Measurements from ENCODE around the gene HES7.

The HES7 gene

DNA sequence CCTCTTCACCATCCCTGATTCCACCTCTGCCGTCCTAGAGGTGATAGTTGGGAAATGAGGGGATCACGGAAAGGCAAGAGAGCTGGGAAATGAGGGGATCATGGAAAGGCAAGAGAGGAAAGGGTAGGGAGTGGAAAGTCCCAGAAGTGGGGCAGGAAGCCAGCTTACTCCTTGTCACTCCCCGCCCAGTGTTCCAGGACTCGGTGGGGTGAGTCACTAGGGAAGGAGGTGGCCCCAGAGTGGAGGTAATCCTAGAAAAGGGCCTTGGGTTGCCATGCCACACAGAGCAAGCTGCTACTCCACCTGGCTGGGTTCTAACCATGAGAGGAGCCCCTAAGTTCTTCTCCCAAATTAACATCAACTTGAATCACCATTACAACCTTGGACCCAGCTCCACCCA, 20.4 kb downstream of the HES7 start:
- no peak for DNase-seq (ENCODE audit: low spot score in 2 of 2)
- no peak overlapping the region for H3K4me3 ChIP-seq
- no peaks in the 10 kb centered on the region for H3K9me3 ChIP-seq
- in situ Hi-C loops (cut with MboI; ENCODE audit: low sequenced_read_pairs) = no loop called here
- no peaks in the 10 kb centered on the region for H3K27me3 ChIP-seq (ENCODE audit: low read depth)
- H3K4me1 ChIP-seq = no peaks in the 10 kb centered on the region
- H3K36me3 ChIP-seq (replicated peaks) = no peaks in the 10 kb centered on the region

DNA sequence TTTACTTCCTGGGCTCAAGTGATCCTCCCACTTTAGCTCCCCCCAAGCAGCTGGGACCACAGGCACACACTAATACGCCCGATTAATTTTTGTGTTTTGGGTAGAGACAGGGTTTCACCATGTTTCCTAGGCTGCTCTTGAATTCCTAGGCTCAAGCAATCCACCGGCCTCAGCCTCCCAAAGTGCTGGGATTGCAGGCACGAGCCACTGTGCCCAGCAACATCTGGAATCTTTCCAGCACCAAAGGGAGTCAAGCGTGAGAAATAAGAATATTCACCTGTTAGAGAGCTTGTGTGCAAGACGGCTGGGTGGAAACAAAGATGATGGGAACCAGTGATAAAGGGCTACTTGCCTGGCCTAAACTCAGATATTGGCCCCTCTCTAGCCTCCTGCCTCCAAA, 22.2 kb downstream of the HES7 start:
- DNase-seq (ENCODE audit: low spot score in 2 of 2) = no peak
- in situ Hi-C loops (cut with MboI; ENCODE audit: low sequenced_read_pairs) = no loop called here

DNA sequence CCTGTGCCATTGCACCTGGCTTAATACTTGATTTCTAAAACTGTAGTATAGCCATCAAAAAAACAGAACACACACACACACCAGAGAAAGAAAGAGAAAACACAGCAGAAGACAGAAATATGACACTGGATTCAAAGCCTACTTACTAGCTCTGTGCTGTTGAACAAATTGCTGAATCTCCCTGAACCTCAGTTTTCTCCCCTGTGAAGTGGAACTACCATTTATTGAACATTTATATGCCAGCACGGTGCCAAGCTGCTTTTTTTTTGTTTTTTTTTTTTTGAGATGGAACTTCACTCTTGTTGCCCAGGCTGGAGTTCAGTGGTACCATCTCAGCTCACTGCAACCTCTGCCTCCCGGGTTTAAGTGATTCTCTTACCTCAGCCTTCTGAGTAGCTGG, 23.1 kb downstream of the HES7 start:
- no peaks in the 10 kb centered on the region for H3K4me1 ChIP-seq
- in situ Hi-C loops (cut with MboI; ENCODE audit: low sequenced_read_pairs) = no loop called here
- DNase-seq (ENCODE audit: low spot score in 2 of 2) = no peak
- no peaks in the 10 kb centered on the region for H3K27me3 ChIP-seq (ENCODE audit: low read depth)
- H3K9me3 ChIP-seq = no peaks in the 10 kb centered on the region
- no peak overlapping the region for H3K4me3 ChIP-seq
- H3K36me3 ChIP-seq (replicated peaks) = no peaks in the 10 kb centered on the region

More for the DNA sequence above, 22.2 kb downstream of the HES7 start:
- Histone ChIP-seq H3K4me1 (no peaks in the 10 kb centered on the region), H3K27me3 (ENCODE audit: low read depth) (no peaks in the 10 kb centered on the region), H3K36me3 (replicated peaks) (no peaks in the 10 kb centered on the region), H3K9me3 (no peaks in the 10 kb centered on the region), H3K4me3 (no peak overlapping the region)

DNA sequence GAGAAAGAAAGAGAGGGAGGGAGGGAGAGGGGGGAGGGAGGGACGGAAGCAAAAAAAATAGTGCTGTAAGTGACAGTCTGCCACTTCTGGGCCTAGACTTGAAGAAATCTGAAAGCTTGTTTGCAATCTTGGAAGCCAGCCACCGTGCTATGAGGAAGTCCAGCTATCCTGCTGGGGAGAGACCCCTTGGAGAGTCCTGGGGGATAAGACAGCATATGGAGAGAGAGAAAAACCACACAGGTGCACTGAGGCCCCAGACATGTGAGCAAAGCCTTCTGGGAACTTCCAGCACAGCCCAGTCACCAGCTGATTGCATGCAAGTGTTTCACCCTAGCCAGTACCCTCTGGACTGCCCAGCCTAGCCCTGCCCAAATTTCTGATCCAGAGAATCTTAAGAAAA, 23.8 kb downstream of the HES7 start:
- Histone ChIP-seq H3K4me3 (no peak overlapping the region), H3K9me3 (no peaks in the 10 kb centered on the region), H3K27me3 (ENCODE audit: low read depth) (no peaks in the 10 kb centered on the region), H3K36me3 (replicated peaks) (no peaks in the 10 kb centered on the region), H3K4me1 (no peaks in the 10 kb centered on the region)
- no peak for DNase-seq (ENCODE audit: low spot score in 2 of 2)
- in situ Hi-C loops (cut with MboI; ENCODE audit: low sequenced_read_pairs) = no loop called here

DNA sequence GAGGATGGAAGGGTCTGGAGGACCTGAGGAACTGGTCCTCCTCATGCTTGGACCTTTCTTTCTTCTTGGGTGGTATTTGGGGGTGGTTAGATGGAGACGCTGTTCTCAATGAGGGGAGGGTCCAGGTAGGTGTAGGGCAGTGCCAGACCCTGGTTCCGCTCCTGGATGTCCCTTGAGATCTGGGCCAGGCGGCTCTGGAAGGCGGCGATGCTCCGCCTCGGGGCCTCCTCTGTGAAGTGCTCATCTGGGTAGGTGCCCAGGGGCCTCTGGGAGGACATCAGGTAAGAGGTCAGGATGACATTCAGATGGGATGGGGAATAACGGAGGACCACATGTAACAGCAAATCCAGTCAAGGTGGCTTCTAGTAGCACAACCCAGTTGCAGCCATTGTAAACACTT, 27.4 kb downstream of the HES7 start:
- Histone ChIP-seq H3K27me3 (ENCODE audit: low read depth) (no peaks in the 10 kb centered on the region), H3K9me3 (no peaks in the 10 kb centered on the region), H3K36me3 (replicated peaks) (no peaks in the 10 kb centered on the region), H3K4me1 (no peaks in the 10 kb centered on the region), H3K4me3 (no peak overlapping the region)
- in situ Hi-C loops (cut with MboI; ENCODE audit: low sequenced_read_pairs) = no loop called here
- no peak for DNase-seq (ENCODE audit: low spot score in 2 of 2)

DNA sequence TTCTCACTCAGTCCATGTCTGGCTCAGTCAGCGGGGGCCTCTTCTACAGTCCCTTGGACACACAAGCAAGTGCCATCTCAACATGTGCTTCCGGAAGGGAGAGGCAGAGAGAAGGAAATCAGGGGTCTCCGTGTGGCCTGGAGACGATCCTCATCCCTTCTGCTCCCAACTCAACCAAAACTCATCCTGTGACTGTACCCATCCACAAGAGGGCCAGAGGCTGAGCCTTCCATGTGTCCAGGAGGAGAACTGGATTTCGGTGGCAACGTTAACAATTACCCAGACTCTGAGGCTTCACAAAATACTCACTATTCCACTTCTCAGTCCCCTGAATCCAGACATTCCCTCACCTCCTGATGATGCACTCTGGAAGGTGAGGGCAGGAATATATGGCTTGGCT, 28.5 kb downstream of the HES7 start:
- H3K27me3 ChIP-seq (ENCODE audit: low read depth) = peaks cover 2% of the 10 kb centered on the region; the same call in 1 of the 2 replicates
- in situ Hi-C loops (cut with MboI; ENCODE audit: low sequenced_read_pairs) = no loop called here
- no peaks in the 10 kb centered on the region for H3K36me3 ChIP-seq (replicated peaks)

DNA sequence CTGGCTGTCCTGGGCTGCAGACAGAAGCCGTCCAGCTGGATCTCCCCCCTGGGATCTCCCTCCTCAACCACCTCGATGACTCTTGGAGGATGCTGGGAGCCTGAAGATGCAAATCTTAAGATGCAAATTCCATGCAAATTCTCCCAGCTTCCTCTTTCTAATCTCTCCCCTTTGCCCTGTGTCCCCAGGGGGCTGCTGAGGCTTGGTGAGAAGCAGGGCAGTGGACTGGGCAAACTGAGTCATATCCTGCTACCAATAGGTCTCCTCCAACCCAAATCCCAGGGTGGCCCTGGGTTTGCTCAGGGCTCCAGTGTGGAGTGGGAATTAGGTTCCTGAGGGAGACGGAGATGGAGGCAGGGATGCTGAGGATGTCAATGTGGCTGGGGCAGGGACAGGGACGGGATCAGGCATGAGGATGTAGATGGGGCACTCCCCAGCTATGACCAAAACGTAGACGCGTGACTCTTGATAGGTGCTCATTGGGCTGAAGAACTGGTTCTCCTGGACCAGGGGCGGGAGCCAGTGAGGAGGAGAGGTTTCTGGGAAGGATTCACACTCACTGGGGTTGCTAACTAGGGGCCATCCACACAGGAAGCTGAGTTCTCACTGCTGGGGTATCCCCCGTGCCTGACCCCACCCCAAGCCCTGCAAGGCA, 32.7 kb downstream of the HES7 start:
- Histone ChIP-seq H3K4me1 (no peaks in the 10 kb centered on the region), H3K27me3 (ENCODE audit: low read depth) (peaks cover 20% of the 10 kb centered on the region), H3K4me3 (no peak overlapping the region), H3K36me3 (replicated peaks) (no peaks in the 10 kb centered on the region), H3K9me3 (no peaks in the 10 kb centered on the region)
- DNase-seq (ENCODE audit: low spot score in 2 of 2) = no peak
- in situ Hi-C loops (cut with MboI; ENCODE audit: low sequenced_read_pairs) = no loop called here

More for the DNA sequence above, 28.5 kb downstream of the HES7 start:
- H3K4me3 ChIP-seq = no peak overlapping the region
- no peaks in the 10 kb centered on the region for H3K9me3 ChIP-seq
- no peak for DNase-seq (ENCODE audit: low spot score in 2 of 2)
- H3K4me1 ChIP-seq = no peaks in the 10 kb centered on the region

DNA sequence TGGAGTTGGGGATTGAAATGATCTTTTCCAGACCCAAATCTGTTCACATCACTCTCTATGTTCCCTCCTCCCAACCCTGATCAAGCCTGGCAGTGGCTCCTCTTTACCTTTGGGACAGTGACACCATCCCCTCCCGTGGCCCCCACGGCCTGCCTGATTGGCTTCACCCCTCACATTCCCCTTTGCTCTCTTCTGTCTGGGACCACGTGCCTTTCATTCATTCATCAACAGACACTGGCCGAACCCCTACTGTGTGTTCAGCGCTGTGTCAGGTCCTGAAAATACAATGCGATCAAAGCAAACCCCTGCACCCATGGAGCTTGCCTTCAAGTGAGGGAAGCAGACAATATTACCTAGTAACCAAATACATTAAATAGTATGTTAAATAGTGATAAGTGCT, 34.2 kb downstream of the HES7 start:
- no peaks in the 10 kb centered on the region for H3K4me1 ChIP-seq
- DNase-seq (ENCODE audit: low spot score in 2 of 2) = no peak
- no peaks in the 10 kb centered on the region for H3K9me3 ChIP-seq
- no peaks in the 10 kb centered on the region for H3K36me3 ChIP-seq (replicated peaks)
- in situ Hi-C loops (cut with MboI; ENCODE audit: low sequenced_read_pairs) = no loop called here
- peaks cover 20% of the 10 kb centered on the region for H3K27me3 ChIP-seq (ENCODE audit: low read depth)
- no peak overlapping the region for H3K4me3 ChIP-seq

DNA sequence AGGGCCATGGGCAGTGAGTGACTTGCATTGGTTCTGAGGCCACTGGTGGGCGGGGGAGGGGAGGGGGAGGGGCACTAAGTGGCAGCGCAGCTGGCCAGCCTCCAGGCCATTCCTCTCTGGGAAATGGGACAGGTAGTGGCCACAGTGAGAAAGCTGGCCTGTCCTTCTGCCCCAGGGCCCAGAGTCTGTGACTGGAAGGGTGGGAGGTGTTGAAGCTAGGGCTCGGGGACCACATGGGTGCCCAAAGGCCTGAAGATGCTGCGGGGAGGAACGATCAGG, 36.0 kb downstream of the HES7 start:
- in situ Hi-C loops (cut with MboI; ENCODE audit: low sequenced_read_pairs) = no loop called here
- peaks cover 20% of the 10 kb centered on the region for H3K27me3 ChIP-seq (ENCODE audit: low read depth)
- H3K36me3 ChIP-seq (replicated peaks) = no peaks in the 10 kb centered on the region
- DNase-seq (ENCODE audit: low spot score in 2 of 2) = no peak
- H3K4me3 ChIP-seq = no peak overlapping the region
- no peaks in the 10 kb centered on the region for H3K9me3 ChIP-seq
- no peaks in the 10 kb centered on the region for H3K4me1 ChIP-seq

DNA sequence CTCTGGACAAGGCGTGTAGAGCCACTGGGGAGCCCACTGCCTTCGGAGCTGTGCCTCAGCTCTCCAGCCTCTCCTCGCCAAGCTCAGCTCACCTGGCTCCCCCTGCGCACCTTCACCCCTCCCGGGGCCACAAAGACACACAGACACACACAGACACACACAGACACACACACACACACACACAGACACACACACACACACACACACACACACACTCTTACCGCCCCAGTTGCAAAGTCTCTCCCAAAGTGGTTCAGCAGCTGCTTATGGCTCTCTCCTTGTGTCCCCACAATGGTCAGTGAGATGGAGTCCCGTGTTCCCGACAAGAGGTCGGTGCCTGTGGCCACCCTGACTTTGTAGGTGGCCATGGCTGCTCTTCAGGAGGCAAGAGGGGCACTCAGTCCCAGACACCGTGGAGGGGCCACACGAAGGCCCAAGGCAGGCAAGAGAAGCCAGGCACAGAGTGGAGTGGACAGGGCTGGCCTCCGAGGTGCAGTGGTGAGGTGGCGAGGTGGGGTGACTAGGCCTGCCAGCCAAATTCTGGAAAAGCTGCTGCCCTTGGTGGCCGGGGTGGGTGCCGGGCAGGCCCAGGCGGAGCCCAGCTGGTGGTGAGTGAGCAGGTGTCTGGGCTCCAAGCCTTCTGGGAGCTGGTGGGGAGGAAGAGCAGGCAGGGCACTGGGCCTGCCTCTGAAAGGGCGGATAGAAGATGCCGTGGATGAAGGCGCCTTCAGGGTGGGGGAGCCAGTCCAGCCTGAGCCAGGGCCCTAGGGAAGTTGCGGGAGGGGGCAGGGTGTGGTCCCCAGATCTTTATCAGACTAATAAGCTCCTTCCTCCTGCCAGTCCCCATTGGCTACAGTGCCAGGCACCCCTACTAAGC, 36.6 kb downstream of the HES7 start, which contains the start of gene ALOX12B:
ALOX12B (minus strand) TSS at position 642 of the 877 bp plus-strand sequence; CDS start at position 368, 274 bp downstream.
- in situ Hi-C loops (cut with MboI; ENCODE audit: low sequenced_read_pairs) = no loop called here
- DNase-seq (ENCODE audit: low spot score in 2 of 2) = no peak
- H3K27me3 ChIP-seq (ENCODE audit: low read depth) = peaks cover 20% of the 10 kb centered on the region
- no peaks in the 10 kb centered on the region for H3K4me1 ChIP-seq
- H3K9me3 ChIP-seq = no peaks in the 10 kb centered on the region
- H3K4me3 ChIP-seq = no peak within 1 kb of the TSS
- no peaks in the 10 kb centered on the region for H3K36me3 ChIP-seq (replicated peaks)

DNA sequence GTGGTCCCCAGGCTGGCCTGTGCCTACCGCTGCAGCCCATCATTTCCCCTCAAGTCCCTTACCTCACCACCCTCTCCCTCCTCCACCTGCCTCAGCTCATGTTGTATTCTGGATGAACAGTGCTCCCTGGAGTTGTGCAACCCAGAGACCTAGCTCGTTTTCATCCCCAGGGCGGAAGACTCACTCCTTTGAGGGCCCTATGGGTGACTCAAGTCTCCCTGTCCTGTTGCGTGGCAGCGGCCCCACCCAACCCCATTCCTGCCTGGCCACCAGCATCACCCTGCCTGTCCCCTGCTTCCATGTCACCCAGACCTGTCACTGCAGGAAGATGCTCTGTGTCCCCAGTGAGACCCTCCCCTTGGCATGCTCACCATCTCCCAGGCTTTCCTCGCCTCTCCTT, 39.7 kb downstream of the HES7 start:
- H3K4me1 ChIP-seq = peaks cover 5% of the 10 kb centered on the region
- peaks cover 7% of the 10 kb centered on the region for H3K27me3 ChIP-seq (ENCODE audit: low read depth)
- in situ Hi-C loops (cut with MboI; ENCODE audit: low sequenced_read_pairs) = no loop called here
- no peak overlapping the region for H3K4me3 ChIP-seq
- H3K36me3 ChIP-seq (replicated peaks) = no peaks in the 10 kb centered on the region
- H3K9me3 ChIP-seq = no peaks in the 10 kb centered on the region
- DNase-seq (ENCODE audit: low spot score in 2 of 2) = no peak

DNA sequence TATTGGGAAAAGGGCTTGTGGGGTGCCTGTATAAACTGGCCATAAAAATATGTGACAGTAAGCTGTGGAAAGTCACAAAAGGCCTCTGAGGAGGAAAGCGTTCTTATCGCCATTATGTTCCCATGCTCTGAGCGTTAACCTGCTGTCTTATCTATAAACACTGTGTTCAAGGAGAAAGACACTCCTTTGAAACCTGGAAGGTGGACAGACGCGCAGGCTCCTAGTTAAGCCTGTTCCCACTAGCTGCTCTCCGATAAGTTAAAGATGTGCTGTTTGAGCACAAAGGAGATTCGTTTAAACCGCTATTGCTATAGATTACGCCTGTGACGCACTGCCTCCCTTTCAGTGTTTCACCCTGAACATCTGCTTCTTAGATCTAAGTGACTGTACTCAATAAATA, 41.6 kb downstream of the HES7 start:
- in situ Hi-C loops (cut with MboI; ENCODE audit: low sequenced_read_pairs) = no loop called here
- DNase-seq (ENCODE audit: low spot score in 2 of 2) = no peak
- no peaks in the 10 kb centered on the region for H3K36me3 ChIP-seq (replicated peaks)
- H3K9me3 ChIP-seq = no peaks in the 10 kb centered on the region
- peaks cover 5% of the 10 kb centered on the region for H3K4me1 ChIP-seq
- no peak overlapping the region for H3K4me3 ChIP-seq
- H3K27me3 ChIP-seq (ENCODE audit: low read depth) = no peaks in the 10 kb centered on the region

DNA sequence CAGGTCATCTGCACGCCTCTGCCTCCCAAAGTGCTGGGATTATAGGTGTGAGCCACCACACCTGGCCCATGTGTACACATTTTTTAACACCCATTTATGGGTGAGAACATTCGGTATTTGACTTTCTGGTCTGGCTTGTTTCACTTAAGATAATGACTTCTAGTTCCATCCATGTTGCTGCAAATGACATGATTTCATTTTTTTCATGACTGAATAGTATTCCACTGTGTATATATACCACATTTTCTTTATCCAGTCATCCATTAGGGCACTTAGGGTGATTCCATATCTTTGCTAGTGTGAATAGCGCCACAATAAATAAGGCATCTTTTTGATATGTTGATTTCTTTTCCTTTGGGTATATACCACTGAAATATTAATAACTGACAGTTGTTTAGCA, 42.0 kb downstream of the HES7 start:
- in situ Hi-C loops (cut with MboI; ENCODE audit: low sequenced_read_pairs) = no loop called here
- Histone ChIP-seq H3K9me3 (no peaks in the 10 kb centered on the region), H3K4me1 (peaks cover 5% of the 10 kb centered on the region), H3K27me3 (ENCODE audit: low read depth) (no peaks in the 10 kb centered on the region), H3K36me3 (replicated peaks) (no peaks in the 10 kb centered on the region), H3K4me3 (no peak overlapping the region)
- DNase-seq (ENCODE audit: low spot score in 2 of 2) = no peak

DNA sequence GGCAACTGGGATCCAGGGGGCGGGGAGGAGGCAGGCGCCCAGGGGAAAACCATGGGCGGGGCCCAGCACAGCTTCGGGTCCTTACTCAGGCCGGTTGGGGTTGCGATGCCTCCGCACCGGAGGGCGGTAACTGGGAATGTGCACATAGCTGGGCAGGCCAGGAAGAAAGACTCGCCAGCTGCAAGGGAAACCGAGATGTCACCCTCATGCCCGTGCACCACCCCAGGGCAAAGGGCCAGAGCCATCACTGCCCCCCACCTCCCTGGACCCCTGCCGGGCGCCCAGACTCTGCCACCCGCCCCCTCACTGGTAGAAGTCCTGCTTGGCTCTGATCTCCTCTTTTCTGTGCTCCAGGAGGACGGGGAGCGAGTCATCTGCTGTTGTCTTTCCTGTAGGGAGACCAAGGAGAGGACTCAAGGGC, 43.1 kb downstream of the HES7 start:
- DNase-seq (ENCODE audit: low spot score in 2 of 2) = no peak
- Histone ChIP-seq H3K36me3 (replicated peaks) (no peaks in the 10 kb centered on the region), H3K4me3 (peak overlapping the region; percentile 57), H3K9me3 (no peaks in the 10 kb centered on the region), H3K27me3 (ENCODE audit: low read depth) (no peaks in the 10 kb centered on the region), H3K4me1 (peaks cover 5% of the 10 kb centered on the region)
- in situ Hi-C loops (cut with MboI; ENCODE audit: low sequenced_read_pairs) = no loop called here
